ENCODE data around the gene WDSUB1. TPM values are rescaled to one million over a fixed set of nuclear protein-coding genes. Genes with fewer than 3 reads are reported as not detected.

The WDSUB1 gene
- polyA plus RNA-seq, 1 experiment: 7.6 TPM

GRCh38 chr2:159213296-159213695, 73.2 kb downstream of the WDSUB1 start:
- CTCF ChIA-PET: no interaction called here
- H3K27ac ChIP-seq (ENCODE audit: low read depth, low read length): no peak overlapping the region
- no peak overlapping the region for H3K4me3 ChIP-seq (ENCODE audit: low read depth, low read length)
- POLR2A ChIA-PET: no interaction called here
- no peak for DNase-seq (ENCODE audit: low read depth, low spot score)
- peaks cover 9% of the 10 kb centered on the region; the same call in 1 of the 2 replicates for H3K9me3 ChIP-seq (ENCODE audit: control insufficient read depth, insufficient read depth, low read length)
- TF ChIP-seq, protein P1, sequence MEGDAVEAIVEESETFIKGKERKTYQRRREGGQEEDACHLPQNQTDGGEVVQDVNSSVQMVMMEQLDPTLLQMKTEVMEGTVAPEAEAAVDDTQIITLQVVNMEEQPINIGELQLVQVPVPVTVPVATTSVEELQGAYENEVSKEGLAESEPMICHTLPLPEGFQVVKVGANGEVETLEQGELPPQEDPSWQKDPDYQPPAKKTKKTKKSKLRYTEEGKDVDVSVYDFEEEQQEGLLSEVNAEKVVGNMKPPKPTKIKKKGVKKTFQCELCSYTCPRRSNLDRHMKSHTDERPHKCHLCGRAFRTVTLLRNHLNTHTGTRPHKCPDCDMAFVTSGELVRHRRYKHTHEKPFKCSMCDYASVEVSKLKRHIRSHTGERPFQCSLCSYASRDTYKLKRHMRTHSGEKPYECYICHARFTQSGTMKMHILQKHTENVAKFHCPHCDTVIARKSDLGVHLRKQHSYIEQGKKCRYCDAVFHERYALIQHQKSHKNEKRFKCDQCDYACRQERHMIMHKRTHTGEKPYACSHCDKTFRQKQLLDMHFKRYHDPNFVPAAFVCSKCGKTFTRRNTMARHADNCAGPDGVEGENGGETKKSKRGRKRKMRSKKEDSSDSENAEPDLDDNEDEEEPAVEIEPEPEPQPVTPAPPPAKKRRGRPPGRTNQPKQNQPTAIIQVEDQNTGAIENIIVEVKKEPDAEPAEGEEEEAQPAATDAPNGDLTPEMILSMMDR (IDR thresholded peaks at IDR 0.05; ENCODE audit: low read depth, low read length): no peak
- H3K27me3 ChIP-seq (ENCODE audit: control insufficient read depth, insufficient read depth, low read length): no peaks in the 10 kb centered on the region

GRCh38 chr2:159211447-159212396, 74.8 kb downstream of the WDSUB1 start:
- POLR2A ChIA-PET: interaction anchor here (1.0 to 1.2 kb wide), 2 partner anchors 10 to 75 kb away, joined by 3 read pairs; no protein-coding TSS in a partner anchor
- no peak for DNase-seq (ENCODE audit: low read depth, low spot score)
- no peak overlapping the region for H3K4me3 ChIP-seq (ENCODE audit: low read depth, low read length)

DNA sequence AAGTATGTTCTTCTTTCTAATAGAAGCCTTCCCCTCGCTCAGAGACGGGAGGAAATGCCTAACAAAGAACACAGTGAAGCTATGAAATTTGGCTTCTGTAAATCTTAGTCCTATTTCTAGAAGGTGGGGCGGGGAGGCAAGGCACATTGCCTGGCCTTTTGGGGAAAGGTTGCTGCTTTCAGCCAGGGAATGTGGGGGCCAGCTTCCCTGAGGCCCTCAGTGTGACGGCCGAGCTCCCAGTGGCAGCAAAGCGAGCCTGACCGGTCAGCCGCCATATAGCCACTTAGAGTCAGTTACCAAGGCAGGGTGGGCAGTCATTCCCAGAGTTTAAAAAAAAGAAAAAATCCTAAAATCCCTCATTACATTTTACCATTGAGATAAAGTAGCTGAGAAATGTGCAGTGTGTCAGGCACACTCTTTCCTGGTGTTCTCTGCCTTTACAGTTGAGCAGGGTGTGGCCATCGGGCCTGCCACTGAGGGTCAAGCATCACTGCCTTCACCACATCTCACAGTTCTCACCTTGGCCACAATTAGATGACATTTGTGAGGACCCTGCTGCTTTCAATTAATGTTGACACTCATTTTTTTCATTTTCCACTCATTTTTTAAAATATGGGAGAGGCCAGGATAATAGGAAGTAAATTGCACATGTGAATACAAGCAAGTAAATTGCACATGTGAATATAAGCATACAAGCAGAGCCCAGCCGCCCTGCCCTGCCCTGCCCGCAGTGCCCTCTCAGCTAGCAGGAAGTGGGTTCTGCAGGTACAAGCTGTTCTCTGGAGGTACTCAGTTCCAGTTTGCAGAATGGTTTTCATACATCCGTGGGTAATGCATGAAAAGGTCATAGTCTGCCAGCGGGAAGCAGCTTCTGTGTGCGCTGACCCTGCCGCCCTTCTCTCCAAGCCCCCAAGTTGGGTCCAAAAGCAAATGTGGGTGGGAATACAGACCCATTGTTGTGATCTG, 76.9 kb downstream of the WDSUB1 start:
- TF ChIP-seq, protein P1 (IDR thresholded peaks at IDR 0.05; ENCODE audit: low read depth, low read length): no peak
- Histone ChIP-seq H3K4me3 (ENCODE audit: low read depth, low read length) (no peak overlapping the region), H3K9me3 (ENCODE audit: control insufficient read depth, insufficient read depth, low read length) (no peaks in the 10 kb centered on the region), H3K27me3 (ENCODE audit: control insufficient read depth, insufficient read depth, low read length) (no peaks in the 10 kb centered on the region), H3K27ac (ENCODE audit: low read depth, low read length) (no peak overlapping the region)
- ChIA-PET CTCF (no interaction called here), POLR2A (no interaction called here)
- DNase-seq (ENCODE audit: low read depth, low spot score): no peak

More at GRCh38 chr2:159211447-159212396, 74.8 kb downstream of the WDSUB1 start:
- peaks cover 5% of the 10 kb centered on the region; the same call in 1 of the 2 replicates for H3K9me3 ChIP-seq (ENCODE audit: control insufficient read depth, insufficient read depth, low read length)
- no peak overlapping the region for H3K27ac ChIP-seq (ENCODE audit: low read depth, low read length)
- CTCF ChIA-PET: interaction anchor here (0.6 kb wide), 1 partner anchor 18 kb away, joined by 3 read pairs; no protein-coding TSS in a partner anchor
- no peaks in the 10 kb centered on the region for H3K27me3 ChIP-seq (ENCODE audit: control insufficient read depth, insufficient read depth, low read length)
- TF ChIP-seq, protein P1 (IDR thresholded peaks at IDR 0.05; ENCODE audit: low read depth, low read length): no peak

DNA sequence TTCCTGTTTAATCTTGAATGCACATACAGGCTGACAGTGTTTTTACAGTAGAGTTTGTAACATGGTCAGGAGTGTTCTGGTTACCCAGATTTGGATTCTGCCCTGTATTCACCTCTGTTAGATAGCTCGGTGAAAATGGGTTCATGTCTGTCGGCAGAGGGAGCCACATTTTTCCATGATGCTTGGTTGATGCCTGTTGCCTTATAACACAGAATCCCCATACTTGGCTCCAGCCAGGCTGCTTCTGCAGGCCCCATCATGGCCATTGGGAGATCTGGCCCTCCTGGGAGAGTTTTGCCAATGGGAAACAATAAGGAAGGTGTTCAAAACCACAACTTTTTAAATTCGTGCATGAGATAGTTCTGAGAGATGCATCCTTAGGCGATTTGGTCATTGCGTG, 78.1 kb downstream of the WDSUB1 start:
- POLR2A ChIA-PET: no interaction called here
- DNase-seq (ENCODE audit: low read depth, low spot score): no peak
- TF ChIP-seq, protein P1 (IDR thresholded peaks at IDR 0.05; ENCODE audit: low read depth, low read length): peak; percentile 20; the same call in 1 of the 2 replicates
- no peaks in the 10 kb centered on the region for H3K27me3 ChIP-seq (ENCODE audit: control insufficient read depth, insufficient read depth, low read length)
- H3K4me3 ChIP-seq (ENCODE audit: low read depth, low read length): no peak overlapping the region
- H3K27ac ChIP-seq (ENCODE audit: low read depth, low read length): no peak overlapping the region
- CTCF ChIA-PET: interaction anchor here (1.6 kb wide), 1 partner anchor 90 kb away, joined by 3 read pairs; no protein-coding TSS in a partner anchor
- no peaks in the 10 kb centered on the region for H3K9me3 ChIP-seq (ENCODE audit: control insufficient read depth, insufficient read depth, low read length)
